GM12878 (cell line): ENCODE data around the gene ASMTL. TPM values are rescaled to one million over a fixed set of nuclear protein-coding genes. Genes with fewer than 3 reads are reported as not detected.

ENCODE experiments used
- ATAC-seq: fragments of 200-7000 bp; cut with Tn5 transposase; 3 replicates; pipeline ENCODE4 v1.9.1; 2020; ENCODE audit warnings: mild to moderate bottlenecking, moderate library complexity
- BruUV-seq: library from RNA; stranded (reverse); fragments of 400-500 nt; replicated peaks from 2 replicates; lab custom pipeline; 2021; lab: Mats Ljungman, UMichigan
- CTCF ChIA-PET: fragments of 300-600 bp; sonication (Branson Sonifier 250); formaldehyde crosslinking; extraction: SDS; loops from one replicate; lab custom pipeline; 2021; ENCODE audit warnings: inconsistent platforms; lab: Yijun Ruan, JAX
- POLR2A ChIA-PET: fragments of 350-600 bp; formaldehyde crosslinking; extraction: SDS; loops from one replicate; lab custom pipeline; 2021; ENCODE audit warnings: inconsistent platforms; lab: Charles Lee
- RAD21 ChIA-PET: fragments of 300-600 bp; sonication (Branson Sonifier 250); formaldehyde crosslinking; loops from one replicate; lab custom pipeline; 2023; ENCODE audit warnings: antibody characterized with exemption; ENCODE audit not compliant: unreplicated experiment; lab: Charles Lee
- SMC1A ChIA-PET: fragments of 300-600 bp; sonication (Branson Sonifier 250); formaldehyde crosslinking; loops from one replicate; lab custom pipeline; 2023; ENCODE audit not compliant: unreplicated experiment, uncharacterized antibody; lab: Charles Lee
- DNase-seq: peaks from one replicate; pipeline ENCODE4 v3.0.0-alpha.2; 2011; ENCODE audit warnings: low read depth, low spot score
- FAIRE-seq: peaks from 3 replicates; lab custom pipeline; 2011; peaks lifted over from hg19 to GRCh38; lab: Jason Lieb, UNC
- H2AFZ ChIP-seq: 2 replicates; pipeline ENCODE4 v1.6.0; 2011; ENCODE audit warnings: low read depth, low read length, control low read depth; ENCODE audit not compliant: control insufficient read depth
- H3K27ac ChIP-seq: 2 replicates; pipeline ENCODE4 v1.5.1; 2011; ENCODE audit warnings: control low read depth; ENCODE audit not compliant: control insufficient read depth, insufficient read depth
- H3K27me3 ChIP-seq, 2 experiments: replicated peaks in 1 of 2; 2 replicates each; pipeline versions ENCODE4 v1.6.0 to v1.6.1; 2011; ENCODE audit warnings: low read length in 1 of 2; ENCODE audit not compliant: control insufficient read depth in 2 of 2, insufficient read depth in 2 of 2
- H3K36me3 ChIP-seq, 2 experiments: 2 replicates each; pipeline ENCODE4 v1.5.1; 2011; ENCODE audit warnings: low read length in 1 of 2; ENCODE audit not compliant: control insufficient read depth in 2 of 2, insufficient read depth in 2 of 2
- H3K4me1 ChIP-seq: 2 replicates; pipeline ENCODE4 v1.6.1; 2011; ENCODE audit warnings: mild to moderate bottlenecking, low read length, moderate library complexity, mixed read lengths; ENCODE audit not compliant: control insufficient read depth, insufficient read depth
- H3K4me2 ChIP-seq: 2 replicates; pipeline ENCODE4 v1.6.0; 2011; ENCODE audit warnings: control low read depth; ENCODE audit not compliant: control insufficient read depth, insufficient read depth
- H3K4me3 ChIP-seq: fragments of 200-600 bp; sonication (generic); 2 replicates; pipeline ENCODE4 v1.5.1; 2016
- H3K79me2 ChIP-seq: 2 replicates; pipeline ENCODE4 v1.6.0; 2011; ENCODE audit warnings: low read length; ENCODE audit not compliant: control insufficient read depth, insufficient read depth
- H3K9ac ChIP-seq: 2 replicates; pipeline ENCODE4 v1.8.0; 2011; ENCODE audit warnings: low read length, control low read depth, mixed read lengths; ENCODE audit not compliant: control insufficient read depth, insufficient read depth
- H3K9me3 ChIP-seq: replicated peaks from 3 replicates; pipeline ENCODE4 v1.5.1; 2011; ENCODE audit warnings: mild to moderate bottlenecking, low read length; ENCODE audit not compliant: control insufficient read depth, insufficient read depth
- H4K20me1 ChIP-seq: 2 replicates; pipeline ENCODE4 v1.6.0; 2011; ENCODE audit not compliant: control insufficient read depth, insufficient read depth
- BACH1 ChIP-seq: fragments of 450-650 bp; IDR thresholded peaks from 2 replicates; pipeline ENCODE4 v1.6.1; 2017; ENCODE audit warnings: mild to moderate bottlenecking, borderline replicate concordance
- EED ChIP-seq: sonication (generic); IDR thresholded peaks from 2 replicates; pipeline ENCODE4 v1.6.1; 2016; ENCODE audit warnings: antibody characterized with exemption, low read depth
- ETV6 ChIP-seq, 2 experiments: fragments of 450-650 bp in 1 of 2; IDR thresholded peaks in 1 of 2; conservative IDR thresholded peaks in 1 of 2; 2 replicates each; pipeline ENCODE4 v1.6.1; 2014; ENCODE audit warnings: antibody characterized with exemption in 1 of 2, borderline replicate concordance in 1 of 2, low read depth in 1 of 2, mild to moderate bottlenecking in 1 of 2, moderate library complexity in 1 of 2
- IKZF1 ChIP-seq: fragments of 450-650 bp; conservative IDR thresholded peaks from 2 replicates; pipeline ENCODE4 v1.6.1; 2017; ENCODE audit warnings: antibody characterized with exemption, mild to moderate bottlenecking
- MEF2A ChIP-seq: IDR thresholded peaks from 2 replicates; pipeline ENCODE4 v1.6.1; 2011; ENCODE audit warnings: low read depth, mild to moderate bottlenecking, low read length, moderate library complexity; ENCODE audit not compliant: insufficient read depth
- MTA2 ChIP-seq: fragments of 450-650 bp; IDR thresholded peaks from 2 replicates; pipeline ENCODE4 v1.6.1; 2016; ENCODE audit warnings: low read depth, mild to moderate bottlenecking, moderate library complexity
- MYB ChIP-seq: fragments of 150-350 bp; IDR thresholded peaks from 2 replicates; pipeline ENCODE4 v1.6.1; 2014; ENCODE audit warnings: mild to moderate bottlenecking, low read depth, low read length, borderline replicate concordance
- NBN ChIP-seq: fragments of 450-650 bp; IDR thresholded peaks from 2 replicates; pipeline ENCODE4 v1.6.1; 2016
- NR2F1 ChIP-seq: fragments of 450-650 bp; conservative IDR thresholded peaks from 2 replicates; pipeline ENCODE4 v1.6.1; 2017; ENCODE audit warnings: mild to moderate bottlenecking
- RAD21 ChIP-seq: IDR thresholded peaks from 2 replicates; pipeline ENCODE4 v1.6.1; 2011; ENCODE audit warnings: mild to moderate bottlenecking, low read depth, low read length, moderate library complexity; ENCODE audit not compliant: insufficient read depth
- RB1 ChIP-seq: fragments of 450-650 bp; formaldehyde crosslinking; IDR thresholded peaks from 2 replicates; pipeline ENCODE4 v1.6.1; 2017; ENCODE audit warnings: mild to moderate bottlenecking, borderline replicate concordance
- RELB ChIP-seq: fragments of 450-650 bp; IDR thresholded peaks from 2 replicates; pipeline ENCODE4 v1.6.1; 2017; ENCODE audit warnings: low read depth, mild to moderate bottlenecking, moderate library complexity
- RFX5 ChIP-seq: IDR thresholded peaks from 2 replicates; pipeline ENCODE4 v1.6.1; 2011; ENCODE audit warnings: low read depth, low read length, improper control_type of control experiment
- SKIL ChIP-seq: fragments of 450-650 bp; IDR thresholded peaks from 2 replicates; pipeline ENCODE4 v1.6.1; 2017; ENCODE audit warnings: mild to moderate bottlenecking, low read depth, inconsistent platforms; ENCODE audit not compliant: poor library complexity, severe bottlenecking
- YY1 ChIP-seq: IDR thresholded peaks from 2 replicates; pipeline ENCODE4 v1.6.1; 2011; ENCODE audit warnings: low read depth, mild to moderate bottlenecking, low read length
- ZBTB11 ChIP-seq: fragments of 450-650 bp; formaldehyde crosslinking; IDR thresholded peaks from 2 replicates; pipeline ENCODE4 v1.5.0; 2022; ENCODE audit warnings: mild to moderate bottlenecking, missing genetic modification characterization
- WGBS: methylation state at CpG from one replicate; pipeline ENCODE4 v1.1.6; 2016; ENCODE audit warnings: low lambda C conversion rate; ENCODE audit not compliant: insufficient replicate concordance, insufficient coverage; ENCODE audit errors: missing lambda C conversion rate; 5-methylcytosine and 5-hydroxymethylcytosine counted together
- in situ Hi-C: fragments of 300-500 bp; cut with MboI; formaldehyde crosslinking; loops from 9 replicates; pipeline ENCODE4 v1.14.3; 2018; ENCODE audit warnings: mixed read lengths
- intact Hi-C: fragments of 100-400 bp; cut with micrococcal nuclease; formaldehyde crosslinking; loops from one replicate; pipeline ENCODE4 v1.14.2; 2022; ENCODE audit not compliant: unreplicated experiment
- polyA plus RNA-seq, 11 experiments: library from polyadenylated mRNA; depleted of rRNA in 4 of 11; unstranded in 6 of 11; stranded (reverse) in 5 of 11; fragments of >200 nt; fragmentation: Nextera tagmentation in 4 of 11; fragmentation: Illumina TruSeq in 1 of 11; extraction: Ambion mirVana in 4 of 11; extraction: Trizol in 1 of 11; gene quantifications; 1 replicate in 1 of 11; 2 replicates in 10 of 11; pipeline versions ENCODE4 v1.2.1 to v1.2.3, GENCODE V29; 2011 to 2016; ENCODE audit warnings: inconsistent platforms in 2 of 11, missing spikeins in 2 of 11, low read depth in 1 of 11
- total RNA-seq, 4 experiments: library from RNA; depleted of rRNA in 3 of 4; stranded (reverse); fragments of >200 nt in 3 of 4; fragmentation: Illumina TruSeq in 1 of 4; extraction: Trizol in 1 of 4; gene quantifications; 2 replicates each; pipeline versions ENCODE4 v1.2.1 to v1.2.3, GENCODE V29; 2013 to 2021

Gene ASMTL
- total and polyA plus RNA-seq, 10 of the 15 experiments (the other 5 are each of a cell fraction or from before 2014, with no cell fraction given): 1.6 to 51.9 (median 32.1) TPM

- no peak overlapping the region; the same call in 1 of the 2 replicates for H2AFZ ChIP-seq
- no peak for DNase-seq
- H3K9me3 ChIP-seq: no peaks in the 10 kb centered on the region; the same call in 2 of the 3 replicates
- peak overlapping the region; percentile 79 for H3K4me2 ChIP-seq
- peaks cover 43% of the 10 kb centered on the region for H3K4me1 ChIP-seq
- ChIA-PET POLR2A (no interaction called here), RAD21 (no interaction called here), SMC1A (no interaction called here), CTCF (no interaction called here)
- intact Hi-C loops (loop anchor here (5.0 kb wide), 2 partner anchors 35 to 115 kb away; no protein-coding TSS in a partner anchor), in situ Hi-C loops (loop anchor here (25.0 kb wide), 1 partner anchor 1045 kb away; the partner anchor contains the start of genes DHRSX and ZBED1)
- peaks cover 20% of the 10 kb centered on the region for H3K79me2 ChIP-seq
- ATAC-seq: peak; percentile 67
- H3K36me3 ChIP-seq: peaks cover 30 to 31% of the 10 kb centered on the region in 2 experiments
- no peaks in the 10 kb centered on the region for H4K20me1 ChIP-seq
- H3K27ac ChIP-seq: peak overlapping the region; percentile 73
- peak overlapping the region; percentile 16; the same call in 1 of the 2 replicates for H3K4me3 ChIP-seq
- WGBS: under 1% methylated on average over 20 of the region's 20 CpGs
- BruUV-seq: no TSS peak
- no peaks in the 10 kb centered on the region for H3K27me3 ChIP-seq
- peak overlapping the region; percentile 67 for H3K9ac ChIP-seq
- peak; percentile 82 for FAIRE-seq
- TF ChIP-seq SKIL (peak; percentile 54), YY1 (0 out of 2 replicates have a peak, but pooled peaks have one; percentile 36), BACH1 (no peak; the same call in 1 of the 2 replicates), RAD21 (0 out of 2 replicates have a peak, but pooled peaks have one; percentile 12), NBN (no peak), ZBTB11 (CRISPR knock-in tag) (no peak), RELB (peak; percentile 56), RB1 (no peak), IKZF1 (peak; percentile 87), EED (peak; percentile 53; the same call in 1 of the 2 replicates), RFX5 (no peak), MTA2 (peak; percentile 53; the same call in 1 of the 2 replicates), ETV6 (conservative IDR thresholded peaks at IDR 0.05 in 1 of 2, IDR thresholded peaks at IDR 0.05 in 1 of 2; ENCODE audit: borderline replicate concordance in 1 of 2, low read depth in 1 of 2) (peak in 1 of 2 experiments; percentile 21; a peak in 1 of 4 replicates), MEF2A (0 out of 2 replicates have a peak, but pooled peaks have one; percentile 45), MYB (0 out of 2 replicates have a peak, but pooled peaks have one; percentile 42), NR2F1 (0 out of 2 replicates have a peak, but pooled peaks have one; percentile 37)
These were observed 14.4 kb upstream of the ASMTL start for GRCh38 chrX:1466971-1467561.
